WTC11 (cell line): ENCODE results near the gene MYH14. TPM values are rescaled to one million over a fixed set of nuclear protein-coding genes. Genes with fewer than 3 reads are reported as not detected.
A peak's percentile ranks its signal among the peaks of the same experiment; 100 is the strongest.

Experiments
- ATAC-seq: fragments of 200-7000 bp; cut with Tn5 transposase; 2 replicates; pipeline ENCODE4 v1.10.0; 2021; ENCODE audit warnings: mild to moderate bottlenecking, moderate library complexity
- CTCF ChIA-PET: fragments of 300-600 bp; sonication (Branson Sonifier 250); formaldehyde crosslinking; loops from one replicate; lab custom pipeline; 2021; ENCODE audit warnings: antibody characterized with exemption; lab: Charles Lee
- POLR2A ChIA-PET: fragments of 350-600 bp; sonication (Branson Sonifier 250); formaldehyde crosslinking; loops from one replicate; lab custom pipeline; 2021; ENCODE audit warnings: antibody characterized with exemption; lab: Charles Lee
- DNase-seq: peaks from one replicate; pipeline ENCODE4 v3.0.0; 2021; ENCODE audit warnings: low spot score
- H3K27ac Mint-ChIP-seq: 2 replicates; pipeline ENCODE4 v1.8.0; 2021; ENCODE audit warnings: mixed read lengths
- H3K27me3 Mint-ChIP-seq: 2 replicates; pipeline ENCODE4 v1.8.0; 2021; ENCODE audit warnings: low read depth, mild to moderate bottlenecking, moderate library complexity, mixed read lengths
- H3K36me3 Mint-ChIP-seq: 2 replicates; pipeline ENCODE4 v1.8.0; 2021; ENCODE audit warnings: mixed read lengths
- H3K4me1 Mint-ChIP-seq: 2 replicates; pipeline ENCODE4 v1.8.0; 2022; ENCODE audit warnings: mixed read lengths
- H3K4me3 Mint-ChIP-seq: 2 replicates; pipeline ENCODE4 v1.8.0; 2021; ENCODE audit warnings: mild to moderate bottlenecking, moderate library complexity, mixed read lengths
- H3K9me3 Mint-ChIP-seq: 2 replicates; pipeline ENCODE4 v1.8.0; 2021; ENCODE audit warnings: mixed read lengths
- AFF4 ChIP-seq: sonication (generic); formaldehyde crosslinking; IDR thresholded peaks from 2 replicates; pipeline ENCODE4 v1.8.1; 2023; ENCODE audit warnings: mild to moderate bottlenecking, missing genetic modification reagents, borderline replicate concordance
- KAT7 ChIP-seq: sonication (generic); formaldehyde crosslinking; IDR thresholded peaks from 2 replicates; pipeline ENCODE4 v1.8.1; 2023; ENCODE audit warnings: missing genetic modification reagents, mild to moderate bottlenecking, borderline replicate concordance
- MAX ChIP-seq: sonication (generic); formaldehyde crosslinking; IDR thresholded peaks from 2 replicates; pipeline ENCODE4 v1.8.0; 2022; ENCODE audit warnings: mild to moderate bottlenecking, missing genetic modification reagents
- MLX ChIP-seq: sonication (generic); formaldehyde crosslinking; IDR thresholded peaks from 2 replicates; pipeline ENCODE4 v1.8.1; 2023; ENCODE audit warnings: mild to moderate bottlenecking, missing genetic modification reagents, moderate library complexity
- MYBL2 ChIP-seq: sonication (generic); formaldehyde crosslinking; IDR thresholded peaks from 2 replicates; pipeline ENCODE4 v1.8.1; 2023; ENCODE audit warnings: mild to moderate bottlenecking, moderate library complexity, missing genetic modification reagents
- OVOL2 ChIP-seq: fragments of 250-450 bp; sonication (Bioruptor Pico); IDR thresholded peaks from 2 replicates; pipeline ENCODE4 v1.9.0; 2021; ENCODE audit warnings: mild to moderate bottlenecking, borderline replicate concordance
- SOX15 ChIP-seq: fragments of 250-450 bp; sonication (Bioruptor Pico); IDR thresholded peaks from 2 replicates; pipeline ENCODE4 v1.9.0; 2021; ENCODE audit warnings: mild to moderate bottlenecking
- TP53 ChIP-seq: sonication (generic); formaldehyde crosslinking; IDR thresholded peaks from 2 replicates; pipeline ENCODE4 v1.8.1; 2023; ENCODE audit warnings: mild to moderate bottlenecking, missing genetic modification reagents
- ZNF416 ChIP-seq: fragments of 250-450 bp; sonication (Bioruptor Pico); IDR thresholded peaks from 2 replicates; pipeline ENCODE4 v1.9.0; 2021; ENCODE audit warnings: mild to moderate bottlenecking, inconsistent platforms
- total RNA-seq: library from RNA; stranded (reverse); gene quantifications from 3 replicates; pipeline ENCODE4 v1.2.3, GENCODE V29; 2021
- TF ChIP-seq, protein P1 (sequence below): sonication (generic); formaldehyde crosslinking; IDR thresholded peaks from 2 replicates; pipeline ENCODE4 v1.8.0; 2022; ENCODE audit warnings: mild to moderate bottlenecking, missing genetic modification reagents
- TF ChIP-seq, protein P2 (sequence below): sonication (generic); formaldehyde crosslinking; IDR thresholded peaks from 2 replicates; pipeline ENCODE4 v1.8.1; 2022; ENCODE audit warnings: mild to moderate bottlenecking, moderate library complexity, missing genetic modification reagents
- TF ChIP-seq, protein P3 (sequence below): sonication (generic); formaldehyde crosslinking; IDR thresholded peaks from 2 replicates; pipeline ENCODE4 v1.8.1; 2022; ENCODE audit warnings: mild to moderate bottlenecking, missing genetic modification reagents, moderate library complexity, borderline replicate concordance

MYH14 gene
- total RNA-seq, 1 experiment from 2014 or later = 25.8 TPM

- Mint-ChIP-seq H3K27me3 (peaks cover 37% of the 10 kb centered on the region), H3K4me3 (peak within 1 kb of the TSS; percentile 72), H3K4me1 (0 out of 2 replicates have a peak, but pooled peaks cover 3% of the 10 kb centered on the region), H3K9me3 (peaks cover 10% of the 10 kb centered on the region; the same call in 1 of the 2 replicates), H3K36me3 (no peaks in the 10 kb centered on the region), H3K27ac (0 out of 2 replicates have a peak within 1 kb of the TSS, but pooled peaks have one; percentile 19)
- ChIA-PET CTCF (interaction anchor here (1.0 to 1.4 kb wide), 3 partner anchors 15 to 75 kb away, joined by 3 to 5 read pairs (median 4); no protein-coding TSS in a partner anchor), POLR2A (no interaction called here)
- DNase-seq (peak; percentile 72), ATAC-seq (peak; percentile 78)
- TF ChIP-seq OVOL2 (CRISPR knock-in tag) (no peak), KAT7 (CRISPR knock-in tag) (no peak), TP53 (CRISPR knock-in tag) (0 out of 2 replicates have a peak, but pooled peaks have one; percentile 34), MAX (CRISPR knock-in tag) (peak; percentile 66), SOX15 (CRISPR knock-in tag) (no peak)
Measured at GRCh38 chr19:50162988-50163387, 40.4 kb upstream of the MYH14 start, which contains the start of gene IZUMO2. TSS of gene IZUMO2 (minus strand) at chr19:50163281. CDS start at chr19:50163194, 87 bp downstream.

DNA sequence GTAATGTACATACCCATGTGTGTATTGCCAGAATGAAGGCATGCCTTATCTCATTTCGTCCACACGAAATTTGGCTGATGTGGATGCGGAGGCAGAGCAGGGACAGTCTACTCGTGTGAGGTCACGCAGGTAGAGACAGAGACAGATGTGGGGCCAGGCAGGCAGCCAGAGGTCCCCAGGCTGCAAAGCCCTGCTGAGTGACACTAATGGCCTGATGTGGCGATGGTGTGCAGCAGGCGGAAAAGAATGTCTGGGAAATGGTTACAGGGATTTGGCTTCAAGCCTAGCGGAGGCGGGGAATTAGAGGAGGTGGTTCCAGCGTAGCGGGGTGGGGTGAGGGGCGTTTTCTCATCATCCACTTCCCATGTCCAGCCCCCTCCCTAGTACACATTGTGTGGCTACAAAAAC lies 36.1 kb upstream of the MYH14 start:
- CTCF ChIA-PET = no interaction called here
- no peak for ATAC-seq

More for the DNA sequence above, 36.1 kb upstream of the MYH14 start:
- Mint-ChIP-seq H3K4me1 (0 out of 2 replicates have a peak, but pooled peaks cover 3% of the 10 kb centered on the region), H3K4me3 (no peak overlapping the region)
- DNase-seq = no peak
- POLR2A ChIA-PET = no interaction called here
- TF ChIP-seq, protein P1, sequence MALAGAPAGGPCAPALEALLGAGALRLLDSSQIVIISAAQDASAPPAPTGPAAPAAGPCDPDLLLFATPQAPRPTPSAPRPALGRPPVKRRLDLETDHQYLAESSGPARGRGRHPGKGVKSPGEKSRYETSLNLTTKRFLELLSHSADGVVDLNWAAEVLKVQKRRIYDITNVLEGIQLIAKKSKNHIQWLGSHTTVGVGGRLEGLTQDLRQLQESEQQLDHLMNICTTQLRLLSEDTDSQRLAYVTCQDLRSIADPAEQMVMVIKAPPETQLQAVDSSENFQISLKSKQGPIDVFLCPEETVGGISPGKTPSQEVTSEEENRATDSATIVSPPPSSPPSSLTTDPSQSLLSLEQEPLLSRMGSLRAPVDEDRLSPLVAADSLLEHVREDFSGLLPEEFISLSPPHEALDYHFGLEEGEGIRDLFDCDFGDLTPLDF = no peak
- TF ChIP-seq, protein P2, sequence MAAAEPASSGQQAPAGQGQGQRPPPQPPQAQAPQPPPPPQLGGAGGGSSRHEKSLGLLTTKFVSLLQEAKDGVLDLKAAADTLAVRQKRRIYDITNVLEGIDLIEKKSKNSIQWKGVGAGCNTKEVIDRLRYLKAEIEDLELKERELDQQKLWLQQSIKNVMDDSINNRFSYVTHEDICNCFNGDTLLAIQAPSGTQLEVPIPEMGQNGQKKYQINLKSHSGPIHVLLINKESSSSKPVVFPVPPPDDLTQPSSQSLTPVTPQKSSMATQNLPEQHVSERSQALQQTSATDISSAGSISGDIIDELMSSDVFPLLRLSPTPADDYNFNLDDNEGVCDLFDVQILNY (CRISPR knock-in tag) = no peak
- TF ChIP-seq MYBL2 (CRISPR knock-in tag) = no peak
- TF ChIP-seq ZNF416 (CRISPR knock-in tag) = no peak
- TF ChIP-seq MLX (CRISPR knock-in tag) = no peak
- TF ChIP-seq, protein P3, sequence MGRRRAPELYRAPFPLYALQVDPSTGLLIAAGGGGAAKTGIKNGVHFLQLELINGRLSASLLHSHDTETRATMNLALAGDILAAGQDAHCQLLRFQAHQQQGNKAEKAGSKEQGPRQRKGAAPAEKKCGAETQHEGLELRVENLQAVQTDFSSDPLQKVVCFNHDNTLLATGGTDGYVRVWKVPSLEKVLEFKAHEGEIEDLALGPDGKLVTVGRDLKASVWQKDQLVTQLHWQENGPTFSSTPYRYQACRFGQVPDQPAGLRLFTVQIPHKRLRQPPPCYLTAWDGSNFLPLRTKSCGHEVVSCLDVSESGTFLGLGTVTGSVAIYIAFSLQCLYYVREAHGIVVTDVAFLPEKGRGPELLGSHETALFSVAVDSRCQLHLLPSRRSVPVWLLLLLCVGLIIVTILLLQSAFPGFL = no peak
- TF ChIP-seq AFF4 (CRISPR knock-in tag) = no peak
- TF ChIP-seq, all 79 proteins: peak for 0
- H3K27ac Mint-ChIP-seq = no peak overlapping the region
- peaks cover 19% of the 10 kb centered on the region for H3K27me3 Mint-ChIP-seq
- H3K36me3 Mint-ChIP-seq = no peaks in the 10 kb centered on the region
- H3K9me3 Mint-ChIP-seq = no peaks in the 10 kb centered on the region
